HG03025 (cell line): Measurements from ENCODE around the gene ZDHHC4.

ENCODE experiments used
- ATAC-seq: cut with Tn5 transposase; IDR thresholded peaks from one replicate; pipeline ENCODE4 v1.9.1; 2021; ENCODE audit warnings: mild to moderate bottlenecking, moderate library complexity; ENCODE audit not compliant: unreplicated experiment, low FRiP score

ZDHHC4 gene

GRCh38 chr7:6577369-6578113, at the start of gene ZDHHC4:
Gene ZDHHC4, plus strand, starts transcription at chr7:6577454. Its CDS starts 3,108 bp downstream, at chr7:6580562.
- ATAC-seq, result peak; percentile 96

GRCh38 chr7:6528401-6529130, 48.7 kb upstream of the ZDHHC4 start:
- ATAC-seq, result no peak

- no peak for ATAC-seq
Observed at GRCh38 chr7:6529643-6530042, 47.6 kb upstream of the ZDHHC4 start.

- ATAC-seq, result no peak
Observed at GRCh38 chr7:6530626-6531491, 46.4 kb upstream of the ZDHHC4 start.

- ATAC-seq, result no peak
Observed at GRCh38 chr7:6531492-6532279, 45.6 kb upstream of the ZDHHC4 start.

- ATAC-seq, result no peak
Observed at GRCh38 chr7:6532516-6532915, 44.7 kb upstream of the ZDHHC4 start.

- ATAC-seq, result peak; percentile 45
Observed at GRCh38 chr7:6533893-6534495, 43.3 kb upstream of the ZDHHC4 start.

GRCh38 chr7:6536262-6537260, 40.7 kb upstream of the ZDHHC4 start:
- ATAC-seq, result no peak

- ATAC-seq, result no peak
Observed at GRCh38 chr7:6542368-6542767, 34.9 kb upstream of the ZDHHC4 start.

GRCh38 chr7:6545398-6546126, 31.7 kb upstream of the ZDHHC4 start:
- no peak for ATAC-seq

- ATAC-seq, result no peak
Observed at GRCh38 chr7:6546498-6547251, 30.6 kb upstream of the ZDHHC4 start.

- no peak for ATAC-seq
Observed at GRCh38 chr7:6547400-6547799, 29.9 kb upstream of the ZDHHC4 start.

GRCh38 chr7:6551016-6551511, 26.2 kb upstream of the ZDHHC4 start, which contains the start of gene GRID2IP:
Gene GRID2IP, minus strand, starts transcription at chr7:6551461. Its CDS starts 25 bp downstream, at chr7:6551436.
- ATAC-seq, result no peak

GRCh38 chr7:6553448-6554044, 23.7 kb upstream of the ZDHHC4 start:
- no peak for ATAC-seq

- no peak for ATAC-seq
Observed at GRCh38 chr7:6554848-6555247, 22.4 kb upstream of the ZDHHC4 start.

- ATAC-seq, result no peak
Observed at GRCh38 chr7:6556196-6556595, 21.1 kb upstream of the ZDHHC4 start.

GRCh38 chr7:6558837-6559236, 18.4 kb upstream of the ZDHHC4 start:
- ATAC-seq, result no peak
